Renal cortex interstitium (tissue), 15 donors: ENCODE measurements around the gene KLHL8. TPM values are rescaled to one million over a fixed set of nuclear protein-coding genes. Genes with fewer than 3 reads are reported as not detected.

Experiments used
- DNase-seq, 11 donors: peaks; one replicate each; pipeline ENCODE4 v3.0.0-alpha.2; 2013; ENCODE audit warnings: low read depth in 9 of 11, low spot score in 4 of 11; ENCODE audit errors: extremely low read depth in 1 of 11
- long read RNA-seq, 16 experiments: transcript quantifications; one replicate each; lab custom pipeline, GENCODE V29; 2026
- polyA plus RNA-seq, 3 donors: library from polyadenylated mRNA; unstranded; fragments of 120-200 nt; gene quantifications; one replicate each; pipeline ENCODE4 v1.2.1, GENCODE V29; 2013; ENCODE audit not compliant: insufficient read length in 3 of 3

The KLHL8 gene
- polyA plus RNA-seq: 10 to 100 TPM; 18.4 to 19.9 (median 18.5) TPM
- long read RNA-seq, donor 1, full-length matches to known transcripts: 1 of 1 reads
- long read RNA-seq, donor 1, partial matches to known transcripts: 0 of 1 reads
- long read RNA-seq, donor 1, other reads (novel, unspliced or antisense): 0 of 1 reads
- long read RNA-seq, donor 2, full-length matches to known transcripts: 1 of 1 reads
- long read RNA-seq, donor 2, partial matches to known transcripts: 0 of 1 reads
- long read RNA-seq, donor 2, other reads (novel, unspliced or antisense): 0 of 1 reads
- long read RNA-seq, donor 3, full-length matches to known transcripts: 1 of 1 reads
- long read RNA-seq, donor 3, partial matches to known transcripts: 0 of 1 reads
- long read RNA-seq, donor 3, other reads (novel, unspliced or antisense): 0 of 1 reads
- long read RNA-seq, donor 4, full-length matches to known transcripts: 4 of 4 reads
- long read RNA-seq, donor 4, partial matches to known transcripts: 0 of 4 reads
- long read RNA-seq, donor 4, other reads (novel, unspliced or antisense): 0 of 4 reads
- long read RNA-seq, donor 5: 0 reads
- long read RNA-seq, donor 6, full-length matches to known transcripts: 4 of 4 reads
- long read RNA-seq, donor 6, partial matches to known transcripts: 0 of 4 reads
- long read RNA-seq, donor 6, other reads (novel, unspliced or antisense): 0 of 4 reads
- long read RNA-seq, donor 7, full-length matches to known transcripts: 1 of 1 reads
- long read RNA-seq, donor 7, partial matches to known transcripts: 0 of 1 reads
- long read RNA-seq, donor 7, other reads (novel, unspliced or antisense): 0 of 1 reads
- long read RNA-seq, donor 8: 0 reads
- long read RNA-seq, donor 9: 0 reads
- long read RNA-seq, donor 10, full-length matches to known transcripts: 4 of 20 reads
- long read RNA-seq, donor 10, partial matches to known transcripts: 16 of 20 reads
- long read RNA-seq, donor 10, other reads (novel, unspliced or antisense): 0 of 20 reads
- long read RNA-seq, donor 11, full-length matches to known transcripts: 3 of 3 reads
- long read RNA-seq, donor 11, partial matches to known transcripts: 0 of 3 reads
- long read RNA-seq, donor 11, other reads (novel, unspliced or antisense): 0 of 3 reads
- long read RNA-seq, donor 12: 0 reads
- long read RNA-seq, donor 13: 0 reads
- long read RNA-seq, donor 14, full-length matches to known transcripts: 3 of 3 reads
- long read RNA-seq, donor 14, partial matches to known transcripts: 0 of 3 reads
- long read RNA-seq, donor 14, other reads (novel, unspliced or antisense): 0 of 3 reads
- long read RNA-seq, donor 15: 0 reads
- long read RNA-seq, donor 16, full-length matches to known transcripts: 9 of 9 reads
- long read RNA-seq, donor 16, partial matches to known transcripts: 0 of 9 reads
- long read RNA-seq, donor 16, other reads (novel, unspliced or antisense): 0 of 9 reads

- DNase-seq: peak in 10 of 11 donors; percentile 64 to 90 (median 81)
Measured at GRCh38 chr4:87220094-87220822, at the start of gene KLHL8. Gene KLHL8 (minus strand): TSS chr4:87220618. CDS start chr4:87195539, 25,079 bp downstream.

- peak in 2 of 11 donors; percentile 4 to 33 for DNase-seq
Measured at GRCh38 chr4:87270144-87270543, 49.7 kb upstream of the KLHL8 start.

GRCh38 chr4:87268411-87268810 lies 48.0 kb upstream of the KLHL8 start:
- DNase-seq: no peak

GRCh38 chr4:87266986-87267385 lies 46.6 kb upstream of the KLHL8 start:
- DNase-seq: no peak

- no peak for DNase-seq
Measured at GRCh38 chr4:87262886-87263285, 42.5 kb upstream of the KLHL8 start.

GRCh38 chr4:87260477-87260876 lies 40.1 kb upstream of the KLHL8 start:
- DNase-seq: no peak

GRCh38 chr4:87258677-87259076 lies 38.3 kb upstream of the KLHL8 start:
- DNase-seq: no peak

- DNase-seq: no peak
Measured at GRCh38 chr4:87257523-87257922, 37.1 kb upstream of the KLHL8 start.

GRCh38 chr4:87255755-87256154 lies 35.3 kb upstream of the KLHL8 start:
- no peak for DNase-seq

GRCh38 chr4:87251106-87251505 lies 30.7 kb upstream of the KLHL8 start:
- no peak for DNase-seq

GRCh38 chr4:87250294-87250693 lies 29.9 kb upstream of the KLHL8 start:
- no peak for DNase-seq

GRCh38 chr4:87249332-87250019 lies 29.1 kb upstream of the KLHL8 start:
- DNase-seq: no peak

GRCh38 chr4:87243426-87244053 lies 23.1 kb upstream of the KLHL8 start:
- DNase-seq: no peak

GRCh38 chr4:87241336-87241735 lies 20.9 kb upstream of the KLHL8 start:
- DNase-seq: no peak

- no peak for DNase-seq
Measured at GRCh38 chr4:87240341-87240740, 19.9 kb upstream of the KLHL8 start.

- DNase-seq: no peak
Measured at GRCh38 chr4:87239821-87240220, 19.4 kb upstream of the KLHL8 start.

- DNase-seq: no peak
Measured at GRCh38 chr4:87239194-87239593, 18.8 kb upstream of the KLHL8 start.
